NCI-H69 (cell line): Measurements from ENCODE around the gene ATP1A1.
A peak's percentile ranks its signal among the peaks of the same experiment; 100 is the strongest.

Experiments
- DNase-seq: peaks from one replicate; lab custom pipeline; 2025; lab: John Stamatoyannopoulos, UW

ATP1A1 gene

DNA sequence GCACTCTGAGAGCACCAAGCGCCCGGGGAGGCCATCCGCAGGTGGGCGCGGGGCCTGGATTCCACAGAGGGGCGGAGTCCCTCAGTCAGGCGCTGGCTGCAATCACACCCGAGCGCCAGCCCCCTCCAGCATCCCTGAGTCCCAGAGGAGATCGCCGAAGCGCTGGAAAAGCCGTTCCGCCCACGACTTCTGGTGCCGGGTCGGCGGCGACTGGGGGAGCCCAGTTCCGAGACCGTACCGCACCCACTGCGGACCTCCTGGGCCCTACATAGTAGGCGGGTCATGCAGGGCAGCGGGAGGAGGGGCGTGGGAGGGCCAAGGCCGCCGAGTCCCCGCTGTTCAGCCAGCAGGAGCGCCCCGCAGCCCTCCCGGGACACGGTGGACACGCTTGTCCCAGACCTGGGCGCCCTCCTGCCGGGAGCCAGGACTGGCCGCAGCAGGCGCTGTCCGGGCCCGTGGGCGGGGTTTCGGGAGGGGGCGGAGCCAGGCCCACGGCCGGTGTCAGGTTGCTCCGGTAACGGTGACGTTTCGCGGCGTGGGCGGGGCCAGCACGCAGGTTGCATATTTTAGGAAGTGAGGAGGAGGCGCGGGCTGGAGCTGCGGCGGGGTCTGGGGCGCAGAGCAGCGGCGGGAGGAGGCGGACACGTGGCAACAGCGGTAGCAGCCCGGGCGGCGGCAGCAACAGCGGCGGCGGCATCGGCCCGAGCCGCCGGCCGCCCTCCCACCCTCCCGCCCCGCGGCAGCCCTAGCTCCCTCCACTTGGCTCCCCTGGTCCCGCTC, at the start of gene ATP1A1:
TSS of gene ATP1A1 (plus strand) at position 594 of the 780 bp plus-strand sequence. CDS start 268 bp downstream, outside the sequence.
- peak; percentile 93 for DNase-seq

DNA sequence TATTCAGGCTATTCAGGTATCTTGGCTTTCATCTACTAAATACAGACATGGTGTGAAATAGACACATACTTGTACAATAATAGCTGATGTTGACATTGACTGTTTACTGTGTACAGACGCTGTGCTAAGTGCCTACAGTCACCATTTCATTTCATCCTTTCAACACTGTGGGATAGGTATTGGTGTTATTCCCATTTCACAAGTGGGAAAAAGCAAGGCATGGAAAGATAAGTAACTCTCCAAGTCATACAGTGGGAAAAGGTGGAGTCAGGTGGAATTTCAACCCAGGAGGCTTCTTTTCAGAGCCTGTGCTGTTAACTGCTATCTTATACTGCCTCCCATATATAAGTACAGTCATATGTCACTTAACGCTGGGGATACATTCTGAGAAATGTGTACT, 49.6 kb upstream of the ATP1A1 start:
- peak; percentile 33 for DNase-seq

DNA sequence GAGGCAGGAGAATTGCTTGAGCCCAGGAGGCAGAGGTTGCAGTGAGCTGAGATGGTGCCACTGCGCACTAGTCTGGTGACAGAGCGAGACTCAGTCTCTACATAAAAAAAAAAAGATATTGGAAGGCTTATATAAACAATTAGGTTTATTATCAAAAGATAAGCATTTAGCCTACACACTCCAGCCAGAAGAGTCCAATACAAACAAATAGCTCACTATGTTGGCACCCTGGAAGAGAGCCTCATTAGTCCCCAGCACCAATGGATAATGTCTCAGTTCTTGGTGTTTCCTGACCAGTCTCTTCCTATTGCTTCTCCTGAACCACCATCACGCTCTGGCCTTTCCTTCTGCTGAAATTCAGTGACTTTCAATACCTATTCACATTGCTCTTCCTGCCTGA, 48.6 kb upstream of the ATP1A1 start:
- no peak for DNase-seq

DNA sequence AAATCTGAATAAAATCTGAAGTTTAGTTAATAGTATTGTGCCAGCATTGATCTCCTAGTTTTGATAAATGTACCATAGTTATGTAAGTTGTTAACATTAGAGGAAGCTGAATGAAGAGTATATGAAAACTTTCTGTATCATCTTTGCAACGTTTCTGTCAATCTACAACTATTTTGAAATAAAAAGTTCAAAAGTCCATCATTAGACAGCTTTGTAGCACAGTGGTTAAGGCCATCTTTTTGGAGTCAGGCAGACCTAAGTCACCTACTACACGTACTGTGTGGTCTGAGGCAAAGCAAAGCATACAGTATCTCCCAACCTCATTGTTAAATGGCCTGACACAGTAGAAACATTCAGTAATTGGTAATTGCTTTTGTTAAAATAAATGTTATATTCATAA, 47.9 kb upstream of the ATP1A1 start:
- no peak for DNase-seq

DNA sequence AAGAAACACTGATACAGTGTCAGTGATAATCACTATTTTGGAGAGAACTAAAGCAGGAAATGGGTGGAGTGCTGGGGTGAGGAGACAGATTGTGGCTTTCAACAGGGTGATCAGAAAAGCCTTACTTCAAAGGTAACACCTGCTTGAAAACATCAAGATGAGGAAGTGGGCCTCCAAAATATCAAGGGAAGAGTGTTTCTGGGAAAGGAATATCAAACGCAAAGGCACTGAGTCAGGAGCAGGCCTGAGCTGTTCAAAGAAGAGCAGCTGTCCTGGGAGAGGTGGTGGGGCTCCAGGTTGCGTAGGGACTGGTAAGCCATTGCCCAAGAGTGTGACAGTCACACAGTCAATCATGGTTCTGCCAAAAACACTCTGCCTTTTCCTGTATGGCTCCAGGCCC, 47.1 kb upstream of the ATP1A1 start:
- peak; percentile 38 for DNase-seq

DNA sequence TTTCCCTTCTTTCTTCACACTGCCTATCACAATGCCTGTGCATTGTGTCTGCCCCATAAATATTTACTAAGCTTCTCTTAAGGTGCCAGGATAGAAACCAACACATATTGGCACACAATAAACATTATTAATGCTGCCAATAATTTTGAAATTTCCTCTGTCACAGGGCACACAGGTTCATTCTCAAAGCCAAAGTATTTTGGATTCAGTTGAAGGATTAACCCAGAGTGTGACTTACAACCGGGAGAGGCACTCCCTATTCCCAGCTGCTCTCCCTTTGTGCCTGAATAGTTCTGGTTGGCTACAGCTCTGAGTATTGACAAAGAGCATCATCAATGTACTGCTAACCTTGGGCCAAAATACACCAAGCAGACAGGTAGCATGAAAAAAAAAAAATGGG, 46.6 kb upstream of the ATP1A1 start:
- no peak for DNase-seq

DNA sequence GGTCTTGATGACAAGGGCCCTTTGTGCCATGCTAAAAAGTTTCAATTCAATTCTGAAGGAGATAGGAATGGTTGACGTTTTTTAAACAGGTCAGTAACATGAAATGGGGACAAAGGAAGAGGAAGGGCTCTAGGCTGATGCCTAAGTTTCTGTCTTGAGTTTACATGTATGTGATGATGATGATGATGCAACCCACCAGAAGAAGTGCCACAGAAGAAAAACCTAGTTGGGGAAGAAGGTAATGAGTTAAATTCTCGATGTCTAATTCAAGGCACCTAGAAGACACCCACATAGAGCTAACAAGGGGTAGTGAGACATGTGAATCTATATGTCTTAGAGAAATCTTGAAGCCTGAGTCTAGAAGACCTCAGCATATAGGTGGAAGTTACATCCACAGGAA, 44.4 kb upstream of the ATP1A1 start:
- no peak for DNase-seq

DNA sequence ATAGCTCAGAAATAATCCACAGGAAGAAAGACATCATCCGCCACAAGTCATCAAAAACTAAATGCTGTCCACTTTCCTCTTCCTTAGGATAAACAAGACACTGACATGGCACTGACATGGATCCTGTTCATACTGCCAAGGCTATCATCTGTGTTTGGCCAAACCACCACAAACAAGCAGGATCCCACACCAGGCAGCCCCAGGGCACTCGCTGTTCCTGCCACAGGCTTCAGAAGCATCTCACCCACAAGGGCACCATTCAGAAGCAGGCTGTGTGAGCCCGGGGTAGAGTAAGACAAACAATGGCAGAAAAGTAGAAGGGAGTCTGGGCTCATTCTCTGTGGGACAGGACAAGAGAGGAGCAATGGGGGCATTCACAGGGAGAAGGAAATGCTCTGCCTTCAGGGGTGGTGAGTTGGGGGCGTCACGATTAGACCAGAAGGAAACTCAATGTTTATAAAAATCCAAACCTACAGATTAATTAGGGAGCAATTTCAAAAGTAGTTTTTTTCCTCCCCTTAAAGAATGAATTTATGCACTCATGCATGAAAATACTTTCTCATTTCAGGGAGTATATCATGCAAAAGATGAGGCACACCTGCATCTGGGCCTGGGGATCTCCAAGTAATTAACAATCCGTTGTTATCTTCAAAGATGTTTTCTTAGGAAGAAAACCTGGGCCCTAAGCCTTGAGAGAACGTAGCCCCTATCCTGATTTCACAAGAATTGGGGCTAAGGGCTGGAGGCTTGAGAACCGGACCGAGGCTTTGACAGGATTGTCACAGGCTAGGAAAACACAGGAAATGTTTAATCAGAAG, 43.3 kb upstream of the ATP1A1 start:
- peak; percentile 39 for DNase-seq

DNA sequence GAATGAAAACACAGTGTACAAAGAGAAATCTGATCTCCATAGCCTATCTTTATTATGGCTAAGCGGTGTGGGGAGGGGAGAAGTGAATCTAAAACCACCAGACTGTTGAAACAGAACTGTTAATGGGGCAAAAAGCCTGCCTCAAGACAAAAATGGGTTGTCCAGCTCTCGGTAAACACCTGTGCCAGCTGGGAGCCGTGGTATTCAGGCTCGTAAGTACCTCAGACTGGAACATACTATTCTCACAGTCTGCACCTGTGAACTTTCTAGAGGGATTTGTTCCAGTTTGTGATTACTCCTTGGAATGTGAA, 42.7 kb upstream of the ATP1A1 start:
- peak; percentile 88 for DNase-seq

DNA sequence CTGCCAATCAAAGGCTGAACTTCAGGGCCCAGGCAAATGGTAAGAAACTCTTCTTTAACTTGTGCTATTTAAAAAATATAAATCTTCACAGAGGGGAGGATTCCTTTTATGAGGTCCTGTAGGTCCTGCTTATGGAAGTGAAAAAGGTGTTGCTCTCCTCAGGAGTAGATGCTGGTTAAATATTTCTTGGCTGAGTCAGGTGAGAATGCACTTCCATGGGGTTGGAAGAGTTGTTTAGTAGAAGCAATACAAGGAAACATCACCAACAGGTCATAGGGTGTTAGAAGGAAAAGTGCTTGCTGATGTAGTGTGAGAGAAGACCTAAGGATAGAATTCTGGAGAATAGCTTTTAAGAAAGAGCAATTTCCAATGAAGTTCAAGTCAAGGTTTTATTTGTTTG, 42.2 kb upstream of the ATP1A1 start:
- no peak for DNase-seq

DNA sequence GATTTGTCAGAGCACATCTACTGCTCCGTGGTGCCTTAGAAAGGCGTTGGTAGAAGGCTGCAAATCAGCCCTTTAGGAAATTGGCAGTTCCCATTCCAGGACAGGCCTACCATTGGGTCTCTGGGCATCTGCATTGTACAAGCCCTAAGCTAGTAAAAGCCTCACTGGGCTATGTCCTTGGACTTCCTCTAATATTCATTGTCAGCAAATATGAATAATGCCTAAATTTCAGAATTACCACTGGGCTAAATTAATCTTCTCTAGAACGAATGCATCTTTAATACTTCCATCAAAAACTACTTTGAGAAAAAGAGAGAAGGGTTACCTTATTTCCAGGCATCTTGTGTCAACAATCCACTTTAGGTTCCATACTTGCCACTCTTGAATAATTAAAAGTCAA, 41.5 kb upstream of the ATP1A1 start:
- DNase-seq, result no peak

DNA sequence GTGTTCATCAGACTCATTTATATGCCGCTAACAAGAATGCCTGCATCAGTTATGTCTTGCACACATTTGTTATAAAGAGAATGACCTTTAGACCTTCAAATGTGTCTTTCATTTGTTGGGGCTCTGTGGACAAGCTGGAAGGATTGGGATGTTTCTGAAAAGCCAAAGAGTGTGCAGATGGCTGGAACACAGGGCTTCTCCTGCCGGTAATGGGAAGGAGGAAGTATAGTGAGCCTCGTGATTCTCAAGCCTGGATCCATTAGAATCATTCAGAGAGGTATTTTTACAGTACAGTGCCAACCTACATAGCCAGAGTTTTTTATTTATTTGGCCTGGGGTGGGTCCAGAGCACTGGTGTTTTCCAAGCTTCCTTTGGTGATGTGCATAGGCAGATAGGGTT, 40.6 kb upstream of the ATP1A1 start:
- DNase-seq, result no peak

DNA sequence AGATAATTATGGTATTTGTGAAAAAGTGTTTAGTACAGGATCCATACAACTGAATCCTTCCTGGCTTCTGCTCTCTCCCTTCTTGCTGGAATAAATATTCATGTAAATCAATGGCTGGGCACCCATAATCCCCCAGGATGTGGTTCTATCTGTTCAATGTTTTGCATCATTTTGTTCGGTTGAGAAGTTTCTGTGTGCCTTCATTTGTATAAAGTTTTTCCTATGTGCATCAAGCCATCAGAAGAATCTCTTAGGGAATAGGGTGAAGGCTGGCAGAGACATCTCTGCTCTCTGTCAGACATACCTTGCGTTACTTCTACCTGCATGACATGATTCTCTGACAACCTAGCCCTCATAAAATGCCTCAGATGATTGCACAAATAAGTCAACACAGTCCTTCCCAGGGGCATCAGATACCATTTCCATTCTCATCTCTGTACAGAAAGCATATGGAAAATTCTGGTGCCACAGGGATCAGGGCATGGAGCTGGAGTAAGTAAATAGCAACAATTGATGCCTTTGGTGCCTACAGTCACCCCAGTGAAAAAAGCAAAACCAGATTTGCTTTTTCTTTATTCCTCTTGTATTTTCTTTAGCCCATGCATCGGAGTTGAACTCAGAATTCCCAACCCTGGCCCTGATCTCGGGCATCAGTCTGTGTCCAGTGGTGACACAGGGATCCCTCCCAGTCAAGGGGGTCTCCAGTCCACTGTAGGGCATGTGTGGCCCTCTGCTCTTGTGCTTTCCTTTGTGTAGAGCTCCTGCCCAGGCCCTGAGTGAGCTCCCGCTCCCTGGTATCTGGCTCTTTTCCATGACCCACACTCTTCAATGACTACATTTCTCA, 39.7 kb upstream of the ATP1A1 start:
- DNase-seq, result no peak

DNA sequence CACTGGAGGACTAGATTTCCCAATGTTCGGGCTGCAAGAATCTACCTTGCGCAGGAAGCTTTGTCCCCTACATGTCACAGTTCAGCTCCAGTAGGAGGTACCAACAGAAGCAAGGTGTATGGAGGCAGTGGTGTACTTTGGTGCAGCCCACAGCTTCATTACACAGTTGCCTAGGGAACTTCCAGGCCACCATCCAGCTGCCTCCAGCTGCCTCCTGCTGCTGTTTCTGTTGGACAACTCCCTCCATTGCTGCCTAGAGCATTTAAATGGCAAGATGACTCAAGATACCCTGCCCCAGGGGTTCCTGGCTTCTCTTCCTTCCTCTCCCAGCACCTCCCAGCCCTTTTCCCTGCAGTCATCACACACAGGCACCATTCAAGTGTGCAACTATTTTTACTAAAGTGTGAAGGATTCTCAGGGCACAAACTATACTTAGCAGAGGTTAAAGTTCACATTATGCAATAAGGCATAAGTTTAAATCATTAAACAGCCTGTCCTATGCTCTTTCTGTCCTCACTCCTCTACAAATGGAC, 39.0 kb upstream of the ATP1A1 start:
- peak; percentile 86 for DNase-seq

DNA sequence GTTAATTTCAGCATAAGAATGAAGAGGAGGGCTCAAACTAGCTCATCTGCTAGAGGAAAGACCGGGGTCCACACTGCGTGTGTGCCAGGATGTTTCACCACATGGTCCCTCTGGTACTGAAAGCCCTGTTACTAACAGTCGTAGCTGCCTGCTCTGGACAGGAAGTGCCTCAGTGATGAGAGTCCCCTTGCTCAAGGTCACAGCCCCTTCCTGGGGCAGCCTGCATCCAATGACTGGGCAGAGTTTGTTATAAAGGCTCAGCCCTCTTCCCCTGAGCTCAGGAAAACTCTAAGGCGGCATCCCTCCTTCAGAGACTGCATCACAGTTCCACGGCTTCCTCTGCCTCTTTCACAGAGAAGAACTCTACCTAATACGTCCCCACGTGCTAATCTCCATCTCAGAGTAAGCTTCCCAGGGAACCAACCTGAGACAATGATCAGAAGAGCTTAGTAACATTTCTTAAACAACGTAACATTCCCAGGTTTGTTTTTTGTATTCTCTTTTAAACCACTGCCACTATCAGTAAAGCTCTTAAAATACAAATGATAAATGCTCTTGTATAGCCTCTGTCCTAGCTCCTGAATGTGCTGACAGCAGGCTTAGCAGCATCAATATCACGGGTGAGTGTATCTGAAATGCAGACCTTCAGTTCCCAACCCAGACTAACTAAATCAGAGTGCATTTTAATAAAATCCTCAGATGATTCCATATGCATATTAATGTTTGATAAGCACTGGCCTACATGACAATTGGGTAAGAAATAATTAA, 38.0 kb upstream of the ATP1A1 start:
- DNase-seq, result no peak

DNA sequence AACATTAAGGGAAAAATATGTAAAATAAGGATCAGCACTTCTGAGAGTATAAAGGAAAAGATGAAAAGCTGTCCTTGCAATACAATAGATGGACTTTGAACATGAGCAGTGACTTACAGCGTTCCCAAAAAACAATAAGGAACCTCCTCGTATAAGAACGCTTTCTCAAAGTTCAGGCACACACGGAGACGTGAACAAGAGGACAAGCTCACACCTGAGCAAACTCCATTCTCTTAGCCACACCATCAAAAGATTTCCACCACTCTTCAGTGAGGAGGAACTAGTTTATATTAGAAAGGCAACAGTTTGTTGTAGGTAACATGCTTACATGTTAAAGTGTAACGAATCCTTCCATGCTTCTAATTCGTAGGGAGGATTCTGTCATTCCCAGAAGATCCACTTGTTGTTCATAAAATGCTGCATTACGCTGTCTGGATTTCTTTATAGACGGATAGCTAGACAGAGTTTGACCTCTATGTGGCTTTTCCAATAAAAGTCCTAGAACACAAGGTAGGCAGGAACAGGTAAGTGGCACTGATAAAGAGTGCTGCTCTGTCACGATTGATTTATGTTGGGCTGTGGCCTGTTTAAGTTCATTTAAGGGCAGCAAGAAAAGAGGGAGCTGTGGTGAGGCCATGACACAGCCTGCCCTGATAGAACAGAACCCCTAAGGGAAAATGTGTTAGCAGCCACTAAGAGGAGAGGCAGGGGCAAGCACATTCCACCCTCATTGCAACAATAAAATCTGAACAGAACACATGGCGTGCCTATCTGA, 37.0 kb upstream of the ATP1A1 start:
- DNase-seq, result no peak

DNA sequence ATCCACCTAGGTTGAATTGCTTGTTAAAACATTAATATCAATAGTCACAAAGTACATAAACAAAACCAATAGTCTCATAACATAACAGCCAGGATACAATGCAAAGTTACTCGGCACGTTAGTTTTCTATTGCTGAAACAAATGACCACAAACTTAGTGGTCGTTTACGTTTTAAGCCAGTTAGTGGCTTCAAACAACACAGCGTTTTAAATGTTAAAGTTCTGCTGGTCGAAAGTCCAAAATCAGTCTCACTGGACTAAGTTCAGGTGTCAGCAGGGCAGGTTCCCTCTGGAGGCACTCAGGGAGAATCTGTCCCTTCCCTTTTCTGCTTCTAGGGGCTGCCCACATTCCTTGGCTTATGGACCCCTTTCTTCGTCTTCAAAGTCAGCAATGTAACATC, 35.6 kb upstream of the ATP1A1 start:
- DNase-seq, result no peak

DNA sequence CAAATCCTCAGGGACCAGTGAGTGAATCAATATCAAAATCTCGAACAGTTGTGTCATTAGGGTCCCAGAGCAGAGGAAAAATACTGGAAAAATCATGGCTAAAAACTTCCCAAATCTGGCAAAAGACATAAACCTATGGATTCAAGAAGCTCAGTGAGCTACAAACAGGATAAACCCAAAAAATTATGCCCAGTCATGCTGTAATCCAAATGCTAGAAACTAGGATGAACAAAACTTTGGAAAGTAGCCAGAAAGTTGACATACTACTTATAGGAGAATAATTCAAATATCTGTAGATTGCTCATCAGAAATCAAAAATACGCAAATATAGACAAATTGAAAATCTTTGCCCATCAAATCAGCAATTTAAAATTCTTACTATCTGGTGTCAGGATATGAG, 34.6 kb upstream of the ATP1A1 start:
- DNase-seq, result no peak

DNA sequence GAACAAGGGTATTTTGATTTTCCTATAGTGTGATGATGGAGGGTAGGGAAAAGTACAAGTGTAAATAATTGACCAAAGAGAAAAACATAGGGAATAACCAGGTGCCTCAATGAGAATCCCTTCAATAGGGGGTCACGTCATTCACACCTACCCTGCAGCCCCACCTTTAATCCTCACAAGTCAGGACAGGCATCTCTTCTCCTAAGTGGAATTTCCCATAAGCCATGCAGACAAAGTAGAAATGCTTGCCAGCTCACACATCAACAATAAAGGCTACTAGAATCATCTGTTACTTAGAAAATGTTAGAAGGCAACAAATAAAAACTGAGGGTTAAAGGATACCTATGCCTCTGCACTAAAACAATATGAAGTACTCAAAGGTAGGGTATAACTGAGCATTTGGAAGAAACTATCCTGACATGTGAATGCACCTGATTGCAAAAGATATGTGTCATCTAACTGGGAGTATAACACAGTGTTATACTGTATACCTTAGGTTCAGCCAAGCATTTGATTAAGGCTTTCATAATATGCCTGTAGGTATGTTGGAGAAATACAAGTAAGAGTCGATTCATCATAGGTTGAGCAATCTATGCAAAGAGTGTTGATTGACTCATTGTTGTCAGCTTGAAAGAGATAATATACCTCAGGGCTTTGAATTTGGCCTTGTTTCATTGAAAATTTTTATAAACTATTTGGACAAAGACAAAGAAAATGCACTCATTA, 32.4 kb upstream of the ATP1A1 start:
- DNase-seq, result no peak

DNA sequence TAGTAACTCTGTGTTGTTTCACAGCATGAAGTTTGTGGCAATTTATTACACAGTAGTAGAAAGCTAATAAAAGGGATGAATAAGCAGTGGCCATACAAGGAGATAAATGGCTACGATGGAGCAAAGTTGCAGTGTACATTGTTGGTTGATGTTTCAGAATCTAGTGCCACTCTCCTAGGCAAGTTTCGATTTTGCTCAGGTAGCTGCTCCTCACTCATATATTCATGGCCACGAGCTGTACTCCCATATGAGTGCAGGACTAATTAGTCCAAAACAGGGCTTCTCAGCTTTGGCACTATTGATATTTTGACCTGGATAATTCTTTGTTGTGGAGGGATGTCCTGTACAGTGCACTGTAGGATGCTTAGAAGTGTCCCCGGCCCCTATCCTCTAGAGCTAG, 30.0 kb upstream of the ATP1A1 start:
- DNase-seq, result no peak
